ENCODE results near the gene PLEKHO1. TPM values are rescaled to one million over a fixed set of nuclear protein-coding genes. Genes with fewer than 3 reads are reported as not detected.
"Not testable (repeated sequence)": the region's sequence is repeated elsewhere in the genome, so short reads cannot be mapped to it uniquely, and the experiment has no call there.

The PLEKHO1 gene
- total RNA-seq, 1 donor from 2014 or later: 33.9 TPM

- Histone ChIP-seq H3K9me3 (no peaks in the 10 kb centered on the region), H3K4me3 (no peak overlapping the region), H3K4me1 (peaks cover 2% of the 10 kb centered on the region), H3K27me3 (no peaks in the 10 kb centered on the region), H3K36me3 (no peaks in the 10 kb centered on the region), H3K27ac (no peak overlapping the region)
- no peak for DNase-seq (ENCODE audit: extremely low spot score in 2 of 2)
- TF ChIP-seq POLR2A (IDR thresholded peaks at IDR 0.05) (no peak), CTCF (IDR thresholded peaks at IDR 0.05) (no peak), POLR2AphosphoS5 (IDR thresholded peaks at IDR 0.05; ENCODE audit: insufficient read depth in 1 of 2, low read depth in 1 of 2) (no peak)
- intact Hi-C loops (cut with DNase I): no loop called here
Measured at GRCh38 chr1:150192012-150192411, 42.3 kb downstream of the PLEKHO1 start.

GRCh38 chr1:150194381-150195031 is 44.8 kb downstream of the PLEKHO1 start:
- H3K9me3 ChIP-seq: no peaks in the 10 kb centered on the region
- DNase-seq (ENCODE audit: extremely low spot score in 2 of 2): no peak
- no peaks in the 10 kb centered on the region for H3K4me1 ChIP-seq
- no peaks in the 10 kb centered on the region for H3K36me3 ChIP-seq
- TF ChIP-seq POLR2AphosphoS5 (IDR thresholded peaks at IDR 0.05; ENCODE audit: insufficient read depth in 1 of 2, low read depth in 1 of 2): no peak
- TF ChIP-seq CTCF (IDR thresholded peaks at IDR 0.05): no peak
- TF ChIP-seq POLR2A (IDR thresholded peaks at IDR 0.05): no peak
- H3K27ac ChIP-seq: no peak overlapping the region
- no peak overlapping the region for H3K4me3 ChIP-seq
- intact Hi-C loops (cut with DNase I): no loop called here
- no peaks in the 10 kb centered on the region for H3K27me3 ChIP-seq

GRCh38 chr1:150196417-150196816 is 46.7 kb downstream of the PLEKHO1 start:
- H3K36me3 ChIP-seq: no peaks in the 10 kb centered on the region
- no peaks in the 10 kb centered on the region for H3K27me3 ChIP-seq
- no peak overlapping the region for H3K4me3 ChIP-seq
- DNase-seq (ENCODE audit: extremely low spot score in 2 of 2): no peak
- TF ChIP-seq POLR2A (IDR thresholded peaks at IDR 0.05) (no peak), CTCF (IDR thresholded peaks at IDR 0.05) (no peak), POLR2AphosphoS5 (IDR thresholded peaks at IDR 0.05; ENCODE audit: insufficient read depth in 1 of 2, low read depth in 1 of 2) (no peak)
- no peaks in the 10 kb centered on the region for H3K4me1 ChIP-seq
- H3K27ac ChIP-seq: no peak overlapping the region
- intact Hi-C loops (cut with DNase I): no loop called here
- no peaks in the 10 kb centered on the region for H3K9me3 ChIP-seq

- no peak overlapping the region for H3K4me3 ChIP-seq
- DNase-seq (ENCODE audit: extremely low spot score in 2 of 2): no peak
- no peak overlapping the region for H3K27ac ChIP-seq
- no peaks in the 10 kb centered on the region for H3K27me3 ChIP-seq
- no peaks in the 10 kb centered on the region for H3K4me1 ChIP-seq
- H3K9me3 ChIP-seq: no peaks in the 10 kb centered on the region
- no peaks in the 10 kb centered on the region for H3K36me3 ChIP-seq
- TF ChIP-seq POLR2AphosphoS5 (IDR thresholded peaks at IDR 0.05; ENCODE audit: insufficient read depth in 1 of 2, low read depth in 1 of 2) (no peak), CTCF (IDR thresholded peaks at IDR 0.05) (no peak)
- intact Hi-C loops (cut with DNase I): no loop called here
Measured at GRCh38 chr1:150207281-150207971, 57.7 kb downstream of the PLEKHO1 start.

- intact Hi-C loops (cut with DNase I); DNase-seq (ENCODE audit: extremely low spot score in 2 of 2); H3K4me3 ChIP-seq; H3K27ac ChIP-seq; H3K36me3 ChIP-seq; H3K4me1 ChIP-seq; H3K27me3 ChIP-seq; H3K9me3 ChIP-seq: not testable (repeated sequence)
Measured at GRCh38 chr1:150208460-150208859, 58.7 kb downstream of the PLEKHO1 start.

Other genes with a start within 250 kb of the PLEKHO1 start
- 7.6 TPM for gene SV2A, start 232.1 kb upstream of the PLEKHO1 start, total RNA-seq
- 21.6 TPM for gene SF3B4, start 222.1 kb upstream of the PLEKHO1 start, total RNA-seq
- 16.9 TPM for gene MTMR11, start 213.0 kb upstream of the PLEKHO1 start, total RNA-seq
- 14.5 TPM for gene OTUD7B, start 139.2 kb upstream of the PLEKHO1 start, total RNA-seq
- 32.2 TPM for gene VPS45, start 82.1 kb upstream of the PLEKHO1 start, total RNA-seq
- gene ANP32E, start 86.2 kb downstream of the PLEKHO1 start, total RNA-seq: 16.7 TPM
- gene CA14, start 107.9 kb downstream of the PLEKHO1 start, total RNA-seq: not detected
- 52.8 TPM for gene APH1A, start 119.1 kb downstream of the PLEKHO1 start, total RNA-seq
- gene C1orf54, start 122.9 kb downstream of the PLEKHO1 start, total RNA-seq: 19.4 TPM
- gene CIART, start 132.6 kb downstream of the PLEKHO1 start, total RNA-seq: 6.6 TPM
- 34.6 TPM for gene MRPS21, start 143.9 kb downstream of the PLEKHO1 start, total RNA-seq
- gene PRPF3, start 171.6 kb downstream of the PLEKHO1 start, total RNA-seq: 39.8 TPM
- gene RPRD2, start 214.2 kb downstream of the PLEKHO1 start, total RNA-seq: 23.8 TPM